Right atrium auricular region (tissue), 2 donors: ENCODE measurements around the gene CTPS1. TPM values are rescaled to one million over a fixed set of nuclear protein-coding genes. Genes with fewer than 3 reads are reported as not detected.

Experiments
- DNase-seq: peaks from one replicate; pipeline ENCODE4 v3.0.0-alpha.2; 2019; ENCODE audit warnings: low spot score
- H3K27ac ChIP-seq, 2 donors: fragments of 200-600 bp; sonication (generic); 1 replicate in 1 of 2; 2 replicates in 1 of 2; pipeline ENCODE4 v1.5.1; 2016 to 2019
- H3K27me3 ChIP-seq, 2 donors: fragments of 200-600 bp; sonication (generic); one replicate each; pipeline versions ENCODE4 v1.5.1 to v1.6.0; 2017 to 2019
- H3K36me3 ChIP-seq: fragments of 200-600 bp; sonication (generic); one replicate; pipeline ENCODE4 v1.5.1; 2016
- H3K4me1 ChIP-seq, 2 donors: fragments of 200-600 bp; sonication (generic); one replicate each; pipeline versions ENCODE4 v1.5.1 to v1.6.0; 2017 to 2019
- H3K4me3 ChIP-seq, 2 donors: fragments of 200-600 bp; sonication (generic); 1 replicate in 1 of 2; 2 replicates in 1 of 2; pipeline ENCODE4 v1.5.1; 2017 to 2019; ENCODE audit warnings: mild to moderate bottlenecking in 1 of 2, moderate library complexity in 1 of 2
- H3K9me3 ChIP-seq, 2 donors: fragments of 200-600 bp; sonication (generic); one replicate each; pipeline ENCODE4 v1.5.1; 2019
- CTCF ChIP-seq, 2 donors: fragments of 200-600 bp; sonication (generic); IDR thresholded peaks; one replicate each; pipeline ENCODE4 v1.5.1; 2019; ENCODE audit warnings: antibody characterized with exemption in 2 of 2
- total RNA-seq, 2 donors: library from RNA; depleted of rRNA; stranded (reverse); fragments of >200 nt; gene quantifications; one replicate each; pipeline ENCODE4 v1.1.0, GENCODE V29; 2016

Gene CTPS1
- total RNA-seq, 2 donors from 2014 or later = 8.8 to 15.4 TPM

DNA sequence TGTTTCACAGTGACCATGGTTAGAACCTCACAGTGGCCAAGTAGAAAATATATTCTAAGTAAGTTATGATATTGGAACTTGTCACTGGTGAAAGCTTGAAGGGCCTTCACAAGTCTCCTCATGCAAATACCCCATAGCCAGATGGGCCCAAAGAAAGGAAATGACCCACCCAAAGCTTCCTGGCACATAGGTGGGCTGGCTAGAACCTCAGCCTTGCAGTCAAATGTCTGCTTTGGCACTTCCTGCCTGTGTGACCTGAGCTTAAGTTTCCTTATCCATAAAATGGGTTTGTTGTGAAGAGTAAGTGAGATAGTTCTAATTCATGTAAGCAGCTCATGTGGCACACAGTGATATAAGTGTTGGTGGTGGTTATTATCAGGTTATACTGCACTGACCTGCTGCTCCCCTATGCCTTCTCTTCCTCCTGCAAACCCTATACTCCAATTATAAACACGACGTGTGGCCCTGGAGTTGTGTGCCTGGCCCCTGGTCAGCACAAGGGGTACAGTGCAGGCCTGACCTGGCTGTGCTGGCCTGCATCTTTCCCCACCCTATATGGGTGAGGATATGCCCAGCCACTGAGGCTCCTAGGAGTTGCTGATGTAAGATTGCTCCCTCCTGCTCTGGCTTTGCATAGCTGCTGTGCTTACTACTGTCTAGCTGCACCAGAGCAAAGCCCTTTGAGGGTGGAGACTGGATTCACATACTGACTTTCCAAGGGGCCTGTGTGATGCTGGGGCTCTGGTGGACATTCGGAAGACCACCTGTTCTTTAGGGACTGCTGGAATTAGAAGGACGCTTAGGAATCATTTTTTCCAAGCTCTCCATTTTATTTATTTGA lies 46.7 kb downstream of the CTPS1 start:
- no peak overlapping the region for H3K4me3 ChIP-seq
- peaks cover 49% of the 10 kb centered on the region for H3K36me3 ChIP-seq
- no peak for DNase-seq
- no peaks in the 10 kb centered on the region for H3K27me3 ChIP-seq
- H3K9me3 ChIP-seq = no peaks in the 10 kb centered on the region
- no peak for TF ChIP-seq CTCF (IDR thresholded peaks at IDR 0.05)
- H3K4me1 ChIP-seq = peaks cover 0 to 12% of the 10 kb centered on the region in 2 donors
- H3K27ac ChIP-seq = no peak overlapping the region

GRCh38 chr1:41028034-41028642 lies 48.6 kb downstream of the CTPS1 start:
- DNase-seq = no peak
- Histone ChIP-seq H3K4me1 (no peaks in the 10 kb centered on the region), H3K27ac (no peak overlapping the region), H3K36me3 (peaks cover 54% of the 10 kb centered on the region), H3K27me3 (no peaks in the 10 kb centered on the region), H3K4me3 (no peak overlapping the region), H3K9me3 (no peaks in the 10 kb centered on the region)
- no peak for TF ChIP-seq CTCF (IDR thresholded peaks at IDR 0.05)

DNA sequence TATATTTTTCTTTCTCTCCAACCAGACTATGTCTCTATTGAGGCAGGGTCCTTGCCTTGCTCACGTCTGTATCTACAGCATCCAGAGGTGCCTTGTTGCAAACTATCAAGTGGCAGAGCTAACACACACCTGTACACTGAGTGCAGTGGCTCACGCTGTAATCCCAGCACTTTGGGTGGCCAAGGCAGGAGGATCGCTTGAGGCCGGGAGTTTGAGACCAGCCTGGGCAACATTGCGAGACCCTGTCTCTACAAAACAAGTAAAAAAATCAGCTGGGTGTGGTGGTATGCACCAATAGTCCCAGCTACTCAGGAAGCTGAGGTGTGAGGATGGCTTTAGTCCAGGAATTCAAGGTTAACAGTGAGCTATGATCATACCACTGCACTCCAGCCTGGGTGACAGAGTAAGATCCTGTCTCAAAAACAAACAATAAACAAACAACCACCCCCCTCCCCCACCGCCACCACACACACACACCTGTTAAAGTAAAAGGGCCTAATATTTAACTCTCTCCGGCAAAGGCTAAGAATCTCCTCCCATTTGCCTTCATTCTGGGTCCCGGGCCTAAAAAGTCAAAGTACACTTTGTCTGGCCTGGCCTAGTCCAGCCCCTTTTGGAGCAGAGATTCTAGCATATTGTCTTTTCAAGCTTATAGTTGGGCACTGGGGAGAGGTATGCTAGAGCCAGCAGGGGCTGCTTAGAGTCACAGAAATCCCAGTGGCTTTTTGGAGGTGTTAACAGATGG lies 51.5 kb downstream of the CTPS1 start:
- H3K27me3 ChIP-seq = no peaks in the 10 kb centered on the region
- peaks cover 82% of the 10 kb centered on the region for H3K36me3 ChIP-seq
- no peak for DNase-seq
- no peak overlapping the region for H3K4me3 ChIP-seq
- no peak for TF ChIP-seq CTCF (IDR thresholded peaks at IDR 0.05)
- H3K9me3 ChIP-seq = no peaks in the 10 kb centered on the region
- H3K4me1 ChIP-seq = no peaks in the 10 kb centered on the region
- no peak overlapping the region for H3K27ac ChIP-seq

GRCh38 chr1:41032147-41032546 lies 52.7 kb downstream of the CTPS1 start:
- no peak for TF ChIP-seq CTCF (IDR thresholded peaks at IDR 0.05)
- Histone ChIP-seq H3K36me3 (peaks cover 83% of the 10 kb centered on the region), H3K4me1 (no peaks in the 10 kb centered on the region), H3K4me3 (no peak overlapping the region), H3K9me3 (no peaks in the 10 kb centered on the region), H3K27ac (no peak overlapping the region), H3K27me3 (no peaks in the 10 kb centered on the region)
- no peak for DNase-seq

GRCh38 chr1:41033272-41033671 lies 53.8 kb downstream of the CTPS1 start:
- no peaks in the 10 kb centered on the region for H3K27me3 ChIP-seq
- no peaks in the 10 kb centered on the region for H3K9me3 ChIP-seq
- H3K4me3 ChIP-seq = no peak overlapping the region
- no peak for TF ChIP-seq CTCF (IDR thresholded peaks at IDR 0.05)
- no peak for DNase-seq
- H3K27ac ChIP-seq = no peak overlapping the region
- peaks cover 83% of the 10 kb centered on the region for H3K36me3 ChIP-seq
- H3K4me1 ChIP-seq = no peaks in the 10 kb centered on the region
